ENCODE measurements around the gene PALLD.

GRCh38 chr4:168632301-168632725 is 135.5 kb downstream of the PALLD start:
- TF ChIP-seq ZNF785 (tag by site-specific recombination; IDR thresholded peaks at IDR 0.05): no peak
- TF ChIP-seq ZBTB8A (tag by site-specific recombination; IDR thresholded peaks at IDR 0.05): no peak

Measured in HEK293 (cell line).